Activated naive CD4-positive, alpha-beta T cell treated with anti-CD3 and anti-CD28 coated beads, Interleukin-2, amount 10 ng/mL, durations not matched to agents 7 days and 5 days (primary cell): ENCODE results near the gene ACBD3.

Experiments
- CTCF ChIA-PET: fragments of 350-600 bp; sonication (Branson Sonifier 250); formaldehyde crosslinking; loops from one replicate; lab custom pipeline; 2021; ENCODE audit warnings: antibody characterized with exemption; lab: Charles Lee
- DNase-seq: peaks from one replicate; pipeline ENCODE4 v3.0.0-alpha.2; 2020
- H3K27ac Mint-ChIP-seq: one replicate; pipeline ENCODE4 v1.8.0; 2021; ENCODE audit warnings: mild to moderate bottlenecking, moderate library complexity, mixed read lengths
- H3K27me3 Mint-ChIP-seq: one replicate; pipeline ENCODE4 v1.8.0; 2021; ENCODE audit warnings: mild to moderate bottlenecking, mixed read lengths
- H3K36me3 Mint-ChIP-seq: one replicate; pipeline ENCODE4 v1.8.0; 2021; ENCODE audit warnings: mixed read lengths
- H3K4me1 Mint-ChIP-seq: one replicate; pipeline ENCODE4 v1.8.0; 2021; ENCODE audit warnings: mixed read lengths
- H3K4me3 Mint-ChIP-seq: one replicate; pipeline ENCODE4 v1.8.0; 2021; ENCODE audit warnings: mild to moderate bottlenecking, moderate library complexity, mixed read lengths
- H3K9me3 Mint-ChIP-seq: one replicate; pipeline ENCODE4 v1.8.0; 2021; ENCODE audit warnings: mixed read lengths

ACBD3 gene

GRCh38 chr1:226110249-226111097 is 76.1 kb downstream of the ACBD3 start:
- H3K4me1 Mint-ChIP-seq, result peaks cover 18% of the 10 kb centered on the region
- H3K36me3 Mint-ChIP-seq, result no peaks in the 10 kb centered on the region
- H3K4me3 Mint-ChIP-seq, result peak overlapping the region; percentile 86
- peaks cover 34% of the 10 kb centered on the region for H3K27me3 Mint-ChIP-seq
- peak; percentile 75 for DNase-seq
- CTCF ChIA-PET, result interaction anchor here (1.7 to 3.4 kb wide), 4 partner anchors 10 to 46 kb away, joined by 7 to 16 read pairs (median 9); no protein-coding TSS in a partner anchor
- H3K9me3 Mint-ChIP-seq, result no peaks in the 10 kb centered on the region
- H3K27ac Mint-ChIP-seq, result peak overlapping the region; percentile 75

DNA sequence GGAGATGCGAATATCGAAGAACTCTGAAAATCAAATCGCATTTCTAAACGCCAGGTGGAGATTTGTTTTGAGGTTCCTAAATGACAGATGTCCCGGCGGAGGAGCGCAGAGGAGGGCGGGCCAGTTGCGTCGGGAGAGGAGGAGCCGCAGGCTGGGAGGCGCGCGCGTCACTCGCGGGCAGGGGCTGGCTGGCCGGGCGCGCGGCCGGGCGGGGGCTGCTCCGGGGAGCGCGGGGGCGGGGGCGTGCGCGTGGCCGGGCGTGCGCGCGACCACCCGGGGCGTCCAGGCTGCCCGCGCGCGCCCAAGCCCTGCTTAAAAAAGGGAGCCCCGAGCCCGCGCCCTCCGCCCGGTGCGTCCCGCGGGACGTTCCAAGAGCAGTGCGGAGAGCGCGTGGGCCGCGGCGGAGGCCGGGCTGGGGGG is 76.7 kb downstream of the ACBD3 start:
- Mint-ChIP-seq H3K9me3 (no peaks in the 10 kb centered on the region), H3K4me1 (peaks cover 18% of the 10 kb centered on the region), H3K36me3 (no peaks in the 10 kb centered on the region), H3K27ac (peak overlapping the region; percentile 90), H3K27me3 (peaks cover 38% of the 10 kb centered on the region), H3K4me3 (peak overlapping the region; percentile 86)
- DNase-seq, result peak; percentile 89
- CTCF ChIA-PET, result interaction anchor here (0.8 to 3.4 kb wide), 6 partner anchors 8 to 224 kb away, joined by 3 to 16 read pairs (median 6); no protein-coding TSS in a partner anchor

GRCh38 chr1:226108935-226109828 is 77.4 kb downstream of the ACBD3 start:
- H3K27me3 Mint-ChIP-seq, result peaks cover 43% of the 10 kb centered on the region

GRCh38 chr1:226107471-226108460 is 78.8 kb downstream of the ACBD3 start:
- peaks cover 18% of the 10 kb centered on the region for H3K4me1 Mint-ChIP-seq
- no peaks in the 10 kb centered on the region for H3K9me3 Mint-ChIP-seq
- H3K36me3 Mint-ChIP-seq, result no peaks in the 10 kb centered on the region
- H3K27me3 Mint-ChIP-seq, result peaks cover 37% of the 10 kb centered on the region
- no peak overlapping the region for H3K27ac Mint-ChIP-seq
- CTCF ChIA-PET, result interaction anchor here (0.6 to 2.2 kb wide), 7 partner anchors 10 to 626 kb away, joined by 3 to 11 read pairs (median 4); no protein-coding TSS in a partner anchor
- no peak for DNase-seq
- no peak overlapping the region for H3K4me3 Mint-ChIP-seq

More at GRCh38 chr1:226108935-226109828, 77.4 kb downstream of the ACBD3 start:
- Mint-ChIP-seq H3K9me3 (no peaks in the 10 kb centered on the region), H3K4me3 (peak overlapping the region; percentile 86), H3K27ac (peak overlapping the region; percentile 90), H3K36me3 (no peaks in the 10 kb centered on the region), H3K4me1 (peaks cover 18% of the 10 kb centered on the region)
- CTCF ChIA-PET, result interaction anchor here (0.8 to 3.4 kb wide), 8 partner anchors 8 to 628 kb away, joined by 3 to 16 read pairs (median 4); no protein-coding TSS in a partner anchor
- DNase-seq, result no peak

DNA sequence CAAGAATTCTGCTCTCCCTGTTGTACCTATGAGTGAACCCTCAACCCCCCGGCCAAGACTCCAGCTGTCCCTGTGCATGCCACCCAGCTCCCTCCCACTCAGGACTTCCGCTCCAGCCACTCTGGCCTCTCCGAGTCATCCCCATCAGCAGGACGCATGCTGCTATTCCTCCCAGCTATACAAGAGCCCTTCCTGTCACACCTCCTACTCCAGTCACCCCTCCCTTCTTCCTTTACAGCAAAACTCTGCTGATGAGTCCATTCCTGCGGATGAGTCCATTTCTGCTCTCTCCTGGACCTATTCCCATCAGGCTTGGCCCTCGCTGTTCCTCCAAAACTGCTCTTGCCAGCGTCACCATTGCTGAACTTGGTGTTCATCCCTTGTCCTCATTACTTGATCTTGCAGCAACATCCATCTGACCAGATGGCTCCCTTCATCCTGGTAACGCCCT is 81.8 kb downstream of the ACBD3 start:
- no peak overlapping the region for H3K4me3 Mint-ChIP-seq
- CTCF ChIA-PET, result interaction anchor here (0.5 to 1.0 kb wide), 4 partner anchors 19 to 40 kb away, joined by 3 read pairs; no protein-coding TSS in a partner anchor

GRCh38 chr1:226100436-226101391 is 85.8 kb downstream of the ACBD3 start:
- no peaks in the 10 kb centered on the region for H3K9me3 Mint-ChIP-seq
- H3K36me3 Mint-ChIP-seq, result no peaks in the 10 kb centered on the region
- CTCF ChIA-PET, result interaction anchor here (0.8 to 3.6 kb wide), 3 partner anchors 22 to 36 kb away, joined by 3 to 13 read pairs (median 13); no protein-coding TSS in a partner anchor
- peaks cover 54% of the 10 kb centered on the region for H3K27me3 Mint-ChIP-seq
- peak overlapping the region; percentile 60 for H3K27ac Mint-ChIP-seq
- peak overlapping the region; percentile 72 for H3K4me3 Mint-ChIP-seq
- peaks cover 19% of the 10 kb centered on the region for H3K4me1 Mint-ChIP-seq
- peak; percentile 56 for DNase-seq

More for the DNA sequence above, 81.8 kb downstream of the ACBD3 start:
- Mint-ChIP-seq H3K27me3 (peaks cover 32% of the 10 kb centered on the region), H3K4me1 (peaks cover 26% of the 10 kb centered on the region), H3K27ac (no peak overlapping the region), H3K36me3 (no peaks in the 10 kb centered on the region), H3K9me3 (no peaks in the 10 kb centered on the region)
- no peak for DNase-seq

DNA sequence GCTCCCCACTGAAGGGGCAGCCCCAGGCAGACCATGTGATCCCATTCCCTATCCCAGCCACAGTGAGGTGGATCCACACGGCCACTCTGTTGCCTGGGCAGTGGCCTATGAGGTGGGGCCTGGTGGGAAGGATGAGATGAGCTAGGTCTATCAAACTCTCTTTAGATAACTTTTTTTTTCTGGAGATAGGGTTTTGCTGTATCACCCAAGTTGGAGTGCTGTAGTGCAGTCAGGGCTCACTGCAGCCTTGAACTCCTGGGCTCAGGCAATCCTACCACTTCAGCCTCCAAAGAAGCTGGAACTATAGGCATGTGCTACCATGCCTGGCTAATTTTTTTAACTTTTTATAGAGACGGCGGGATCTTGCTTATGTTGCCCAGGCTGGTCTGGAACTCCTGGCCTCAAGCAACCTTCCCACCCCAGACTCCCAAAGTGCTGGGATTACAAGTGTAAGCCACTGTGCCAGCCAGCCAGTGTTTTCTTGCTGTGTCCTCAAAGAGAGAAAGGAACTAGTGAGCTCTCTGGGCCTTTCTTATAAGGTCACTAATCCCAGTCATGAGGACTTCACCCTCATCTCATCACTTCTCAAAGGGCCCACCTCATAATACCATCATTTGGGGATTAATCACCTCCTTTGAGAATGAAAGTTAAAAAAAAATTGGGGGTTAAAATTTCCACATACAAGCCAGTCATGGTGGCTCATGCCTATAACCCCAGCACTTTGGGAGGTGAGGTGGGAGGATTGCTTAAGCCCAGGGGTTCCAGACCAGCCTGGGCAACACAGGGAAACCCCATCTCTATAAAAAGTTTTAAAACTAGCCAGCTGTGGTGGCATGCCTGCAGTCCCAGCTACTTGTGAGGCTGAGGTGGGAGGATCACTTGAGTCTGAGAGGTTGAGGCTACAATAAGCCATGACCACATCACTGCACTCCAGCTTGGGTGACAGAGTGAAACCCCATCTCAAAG is 87.4 kb downstream of the ACBD3 start:
- no peak for DNase-seq

GRCh38 chr1:226097866-226098625 is 88.5 kb downstream of the ACBD3 start:
- H3K27ac Mint-ChIP-seq, result no peak overlapping the region
- no peaks in the 10 kb centered on the region for H3K9me3 Mint-ChIP-seq

More for the DNA sequence above, 87.4 kb downstream of the ACBD3 start:
- Mint-ChIP-seq H3K4me1 (peaks cover 19% of the 10 kb centered on the region), H3K36me3 (no peaks in the 10 kb centered on the region), H3K27ac (no peak overlapping the region), H3K27me3 (peaks cover 61% of the 10 kb centered on the region), H3K9me3 (no peaks in the 10 kb centered on the region), H3K4me3 (peak overlapping the region; percentile 72)
- CTCF ChIA-PET, result interaction anchor here (3.6 kb wide), 1 partner anchor 34 kb away, joined by 13 read pairs; no protein-coding TSS in a partner anchor

GRCh38 chr1:226095286-226095685 is 91.3 kb downstream of the ACBD3 start:
- H3K4me1 Mint-ChIP-seq, result peaks cover 7% of the 10 kb centered on the region
- no peak overlapping the region for H3K4me3 Mint-ChIP-seq
- peaks cover 65% of the 10 kb centered on the region for H3K27me3 Mint-ChIP-seq
- no peaks in the 10 kb centered on the region for H3K9me3 Mint-ChIP-seq
- CTCF ChIA-PET, result interaction anchor here (1.6 kb wide), 1 partner anchor 30 kb away, joined by 7 read pairs; no protein-coding TSS in a partner anchor
- DNase-seq, result no peak
- H3K27ac Mint-ChIP-seq, result no peak overlapping the region
- no peaks in the 10 kb centered on the region for H3K36me3 Mint-ChIP-seq

More at GRCh38 chr1:226097866-226098625, 88.5 kb downstream of the ACBD3 start:
- Mint-ChIP-seq H3K27me3 (peaks cover 63% of the 10 kb centered on the region), H3K36me3 (no peaks in the 10 kb centered on the region), H3K4me3 (no peak overlapping the region), H3K4me1 (peaks cover 19% of the 10 kb centered on the region)
- CTCF ChIA-PET, result interaction anchor here (3.6 kb wide), 1 partner anchor 33 kb away, joined by 13 read pairs; no protein-coding TSS in a partner anchor
- DNase-seq, result no peak
